Measurements from ENCODE around the gene RNF215.
A peak's percentile ranks its signal among the peaks of the same experiment; 100 is the strongest.

RNF215 gene
- total RNA-seq, result 1.6 to 12.7 (median 5.4) reads per million in 17 experiments

DNA sequence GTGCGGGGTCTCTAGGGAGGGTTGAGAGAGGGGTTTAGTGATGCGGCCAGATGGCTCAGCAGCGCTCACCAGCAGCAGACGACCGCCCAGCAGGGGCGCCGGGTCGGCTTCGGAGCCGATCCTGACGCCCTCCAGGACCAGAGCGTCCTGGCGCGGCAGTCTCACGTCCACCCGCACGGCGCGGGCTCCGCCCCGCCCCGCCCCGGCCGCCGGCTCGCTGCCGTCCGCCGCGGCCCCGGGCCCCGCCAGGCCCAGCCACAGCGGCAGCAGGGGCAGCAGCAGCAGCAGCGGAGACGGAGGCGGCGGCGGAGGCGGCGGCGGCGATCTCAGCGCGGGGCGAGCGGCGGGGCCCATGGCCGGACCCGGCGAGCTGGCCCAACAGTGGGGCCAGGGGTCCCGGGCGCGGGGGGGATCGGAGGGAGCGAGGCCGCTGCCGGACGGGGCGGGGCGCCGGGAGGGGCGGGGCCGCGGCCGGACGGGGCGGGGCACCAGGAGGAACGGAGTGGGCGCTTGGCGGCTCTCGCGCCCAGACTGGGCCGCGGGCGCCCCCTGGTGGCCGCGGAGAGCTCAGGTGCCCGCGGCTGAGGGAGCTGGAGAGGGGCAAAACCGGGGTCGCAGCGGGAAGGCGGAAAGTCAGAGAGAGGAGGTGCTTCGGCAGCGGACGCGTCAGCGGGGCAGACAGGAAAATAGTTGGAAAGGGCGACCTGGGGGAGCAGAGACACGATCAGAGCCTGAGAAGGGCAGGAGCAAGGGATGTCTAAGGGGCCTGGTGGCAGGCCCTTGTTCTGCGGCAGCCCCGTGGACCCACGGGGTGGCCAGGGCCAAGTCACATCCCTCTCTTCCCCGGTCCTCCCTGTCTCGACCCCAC, at the start of gene RNF215:
Gene RNF215 (minus strand): TSS at position 452 of the 868 bp plus-strand sequence. CDS start 98 bp downstream, at position 354.
- peak; percentile 86 to 96 (median 94) for DNase-seq

DNA sequence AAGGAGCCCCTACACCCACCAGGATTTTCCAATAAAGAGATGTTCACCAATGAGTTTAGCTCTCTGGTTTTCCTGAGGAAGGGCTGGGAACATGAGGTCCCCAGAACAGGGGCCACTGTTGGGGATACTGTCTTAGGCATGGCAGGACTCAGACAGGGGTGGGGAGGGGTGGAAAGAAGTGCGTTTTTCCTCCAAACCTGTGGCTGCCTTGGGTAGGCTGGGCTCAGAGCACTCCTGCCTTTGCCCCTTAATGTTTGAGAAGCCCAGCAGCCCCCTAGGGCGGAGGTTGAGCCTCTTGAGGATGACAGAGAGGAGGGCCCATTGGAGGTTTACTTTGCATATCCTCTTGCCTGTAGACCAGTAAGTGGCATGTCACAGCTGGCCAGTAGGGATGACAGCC, 49.0 kb upstream of the RNF215 start:
- DNase-seq, result no peak

DNA sequence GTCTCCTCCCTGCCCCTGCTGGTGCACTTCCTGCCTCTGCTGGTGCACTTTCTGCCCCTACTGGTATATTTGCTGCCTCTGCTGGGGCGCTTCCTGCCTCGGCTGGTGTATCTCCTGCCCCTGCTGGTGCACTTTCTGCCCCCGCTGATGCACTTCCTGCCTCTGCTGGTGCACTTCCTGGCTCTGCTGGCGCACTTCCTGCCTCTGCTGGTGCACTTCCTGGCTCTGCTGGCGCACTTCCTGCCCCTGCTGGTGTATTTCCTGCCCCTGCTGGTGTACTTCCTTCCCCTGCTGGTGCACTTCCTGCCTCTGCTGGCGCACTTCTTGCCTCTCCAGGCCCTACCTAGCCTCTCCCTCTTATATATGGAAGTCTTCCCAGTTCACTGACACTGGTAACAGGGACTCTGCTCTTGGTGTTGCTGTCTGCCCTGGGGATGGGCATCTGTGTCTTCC, 48.5 kb upstream of the RNF215 start:
- DNase-seq, result no peak

DNA sequence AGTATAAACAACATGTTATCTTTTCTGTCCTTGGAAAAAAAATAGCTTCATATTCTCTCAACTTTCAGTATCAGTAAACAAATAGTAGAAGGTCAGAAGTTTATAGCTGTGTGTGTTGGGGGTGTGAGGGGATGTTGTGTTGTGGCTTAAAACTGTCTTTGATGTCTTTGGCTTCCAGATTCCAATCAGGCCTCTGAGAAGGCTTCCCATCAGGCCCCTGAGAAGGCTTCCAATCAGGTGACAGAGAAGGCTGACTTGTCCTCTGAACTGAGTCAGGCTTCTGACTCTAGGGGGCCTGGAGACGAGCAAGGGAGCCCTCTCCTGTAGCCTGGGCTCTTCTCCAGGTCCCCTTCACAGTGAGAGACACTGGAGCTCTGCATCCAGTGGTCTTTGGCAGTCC, 47.6 kb upstream of the RNF215 start:
- no peak for DNase-seq

DNA sequence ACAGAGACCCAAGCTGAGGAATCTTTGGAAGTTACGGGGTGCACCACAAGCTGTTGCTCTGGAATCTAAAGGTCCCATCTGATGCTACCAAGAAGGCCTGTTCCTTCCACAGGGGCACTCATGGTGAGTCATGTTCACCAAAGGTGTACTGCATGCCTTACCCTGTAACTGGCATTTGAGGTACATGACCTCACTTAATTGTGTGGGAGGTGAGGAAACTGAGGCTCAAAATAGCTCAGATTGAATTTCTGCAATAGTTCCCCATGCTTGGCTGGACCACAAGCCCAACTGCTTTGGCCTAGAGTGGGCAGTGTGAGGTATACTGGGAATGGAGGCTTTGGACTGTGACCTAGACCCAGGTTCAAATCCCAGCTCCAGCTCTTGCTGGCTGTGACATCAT, 46.6 kb upstream of the RNF215 start:
- no peak for DNase-seq

DNA sequence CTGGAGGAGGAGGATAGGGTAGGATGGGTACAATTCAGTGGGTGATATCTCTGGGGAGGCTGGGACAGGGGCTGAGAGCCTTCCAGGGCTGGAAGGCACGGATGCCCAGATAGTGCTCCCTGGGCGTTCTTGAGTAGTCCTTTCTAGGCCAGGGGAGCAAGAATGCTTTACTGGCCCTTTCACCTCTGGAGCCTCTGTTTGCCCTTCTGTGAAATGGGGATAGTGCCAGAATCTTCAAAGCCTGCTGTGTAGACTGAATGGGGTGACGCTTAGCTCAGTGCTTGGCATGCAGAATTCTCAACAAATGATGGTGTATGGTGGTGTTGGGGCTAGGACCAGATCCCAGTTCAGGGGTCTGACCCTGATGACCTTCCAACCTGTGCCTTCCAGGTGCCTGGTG, 46.0 kb upstream of the RNF215 start:
- DNase-seq, result no peak

DNA sequence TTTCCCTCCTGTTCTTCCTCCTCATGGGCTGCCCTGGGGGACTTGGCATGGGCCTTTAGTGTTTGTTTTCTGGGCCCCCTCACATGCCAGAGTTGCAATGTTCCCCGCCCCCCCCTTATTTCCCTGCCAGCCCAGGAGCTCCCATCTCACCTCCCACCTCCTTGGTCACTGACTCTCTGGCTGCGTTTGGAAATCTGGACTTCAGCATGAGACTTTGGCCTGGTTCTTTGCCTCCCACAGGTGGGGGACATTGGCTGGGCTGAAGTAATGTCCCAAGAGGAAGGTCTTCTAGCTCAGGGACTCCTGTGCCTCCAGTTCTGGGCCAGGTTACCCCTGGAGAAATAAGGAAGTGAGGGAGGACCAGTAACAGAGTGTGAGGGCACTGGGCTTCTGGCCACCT, 45.3 kb upstream of the RNF215 start:
- no peak for DNase-seq

DNA sequence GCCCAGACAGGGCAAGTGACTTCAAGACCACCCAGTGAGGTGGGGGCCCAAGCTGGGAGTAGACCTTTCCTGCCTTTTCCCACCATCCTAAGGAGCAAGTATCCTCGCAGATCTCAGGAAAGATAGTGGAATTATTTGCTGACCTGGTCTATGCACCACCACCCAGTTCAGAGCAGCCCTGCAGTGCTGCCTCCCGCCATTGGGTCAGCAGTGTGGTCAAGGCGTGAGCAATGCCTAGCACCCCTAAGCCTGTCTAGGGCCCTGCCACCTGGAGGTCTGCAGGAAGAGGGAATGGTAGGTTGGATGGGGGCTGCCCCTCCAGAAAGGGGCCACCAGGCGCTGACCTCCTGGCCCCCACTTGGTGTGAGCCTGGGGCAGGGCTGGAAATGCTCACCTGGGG, 44.9 kb upstream of the RNF215 start:
- DNase-seq, result no peak

DNA sequence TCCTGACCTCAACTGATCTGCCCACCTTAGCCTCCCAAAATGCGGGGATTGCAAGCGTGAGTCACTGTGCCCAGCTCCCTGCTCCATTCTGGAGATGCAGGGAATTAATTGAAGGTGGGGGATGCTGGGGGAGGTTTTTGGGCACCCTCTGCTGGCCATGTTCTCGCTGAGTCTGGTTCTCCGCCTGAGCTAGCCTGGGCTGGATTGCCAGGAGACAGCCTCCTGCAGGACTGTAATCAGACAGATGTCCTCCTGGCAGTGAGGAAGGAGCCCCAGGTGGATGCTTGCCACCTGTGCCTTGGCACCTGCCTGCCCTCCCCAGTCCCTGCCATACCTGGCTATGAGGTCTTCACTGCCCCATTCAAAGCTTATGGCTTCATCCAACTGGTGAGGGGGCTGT, 43.7 kb upstream of the RNF215 start:
- DNase-seq, result no peak

DNA sequence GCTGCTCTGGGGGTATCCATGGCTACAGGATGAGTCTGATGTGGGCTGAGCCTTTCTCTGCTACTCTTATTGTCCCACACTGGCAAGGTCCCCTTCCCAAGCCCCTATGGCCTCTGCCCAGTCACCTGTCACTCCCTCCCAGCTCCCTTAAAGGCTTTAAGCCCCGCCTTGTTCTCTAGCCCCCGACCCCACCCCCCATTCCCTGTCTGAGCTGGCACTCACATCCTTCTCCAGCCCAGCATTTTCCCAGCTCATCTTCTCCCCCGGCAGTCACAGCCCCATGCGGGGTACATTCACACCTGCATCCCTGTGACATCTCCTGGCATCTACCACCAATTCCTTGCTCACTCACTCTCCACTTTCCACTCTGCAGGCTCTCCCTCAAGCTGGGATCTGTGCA, 42.7 kb upstream of the RNF215 start:
- DNase-seq, result no peak

DNA sequence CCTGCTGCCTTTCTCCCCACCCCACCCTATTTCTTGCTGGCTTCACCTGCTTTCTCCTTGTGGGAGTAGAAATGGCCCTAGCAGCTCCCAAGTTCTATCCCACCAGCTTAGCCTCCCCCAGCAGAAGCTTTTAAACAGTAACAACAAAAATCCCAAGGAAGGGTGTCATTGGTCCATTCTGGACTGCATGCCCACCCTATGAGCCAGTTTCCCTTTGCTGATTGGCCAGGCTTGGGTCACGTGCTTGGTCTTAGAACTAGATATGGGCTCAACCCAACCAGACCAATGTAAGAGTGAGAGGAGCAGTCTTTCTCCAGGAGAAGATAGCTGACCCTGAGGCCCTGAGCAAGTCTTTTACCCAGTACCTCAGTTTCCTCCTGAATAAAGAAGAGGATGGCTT, 40.7 kb upstream of the RNF215 start:
- no peak for DNase-seq

DNA sequence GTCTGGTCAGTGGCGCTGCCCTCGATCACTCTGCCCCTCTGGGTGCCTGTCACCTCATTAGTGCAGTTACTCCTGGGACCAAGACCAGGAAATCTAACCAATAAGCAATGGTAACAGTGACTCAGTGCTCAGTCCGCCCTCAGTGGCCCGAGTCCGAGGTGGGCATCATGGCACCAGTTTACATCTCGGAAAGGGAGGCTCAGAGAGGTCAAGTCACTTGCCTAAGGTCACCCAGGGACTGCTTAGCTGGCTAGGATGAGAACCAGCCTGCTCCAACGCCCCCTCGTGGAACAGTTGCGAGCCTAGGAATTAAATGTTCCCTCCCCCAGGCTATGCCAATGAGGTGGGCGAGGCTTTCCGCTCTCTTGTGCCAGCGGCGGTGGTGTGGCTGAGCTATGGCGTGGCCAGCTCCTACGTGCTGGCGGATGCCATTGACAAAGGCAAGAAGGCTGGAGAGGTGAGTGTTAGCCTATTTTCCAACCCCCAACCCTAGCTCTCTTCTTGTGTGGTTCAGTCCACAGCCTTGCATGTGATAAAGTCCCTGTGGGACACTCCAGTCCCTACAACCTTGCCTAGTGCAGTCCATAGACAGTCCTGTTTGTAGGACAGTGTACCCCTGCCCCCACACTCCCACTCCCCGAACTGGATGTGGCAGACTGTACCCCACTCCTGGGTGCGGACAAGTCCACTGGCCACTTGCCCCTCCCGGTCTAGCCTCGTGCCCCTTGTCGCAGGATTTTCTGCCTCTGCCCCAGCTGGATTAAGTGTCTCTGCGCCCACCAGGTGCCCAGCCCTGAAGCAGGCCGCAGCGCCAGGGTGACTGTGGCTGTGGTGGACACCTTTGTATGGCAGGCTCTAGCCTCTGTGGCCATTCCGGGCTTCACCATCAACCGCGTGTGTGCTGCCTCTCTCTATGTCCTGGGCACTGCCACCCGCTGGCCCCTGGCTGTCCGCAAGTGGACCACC, 39.5 kb upstream of the RNF215 start:
- DNase-seq, result peak; percentile 90 to 94 (median 92)

DNA sequence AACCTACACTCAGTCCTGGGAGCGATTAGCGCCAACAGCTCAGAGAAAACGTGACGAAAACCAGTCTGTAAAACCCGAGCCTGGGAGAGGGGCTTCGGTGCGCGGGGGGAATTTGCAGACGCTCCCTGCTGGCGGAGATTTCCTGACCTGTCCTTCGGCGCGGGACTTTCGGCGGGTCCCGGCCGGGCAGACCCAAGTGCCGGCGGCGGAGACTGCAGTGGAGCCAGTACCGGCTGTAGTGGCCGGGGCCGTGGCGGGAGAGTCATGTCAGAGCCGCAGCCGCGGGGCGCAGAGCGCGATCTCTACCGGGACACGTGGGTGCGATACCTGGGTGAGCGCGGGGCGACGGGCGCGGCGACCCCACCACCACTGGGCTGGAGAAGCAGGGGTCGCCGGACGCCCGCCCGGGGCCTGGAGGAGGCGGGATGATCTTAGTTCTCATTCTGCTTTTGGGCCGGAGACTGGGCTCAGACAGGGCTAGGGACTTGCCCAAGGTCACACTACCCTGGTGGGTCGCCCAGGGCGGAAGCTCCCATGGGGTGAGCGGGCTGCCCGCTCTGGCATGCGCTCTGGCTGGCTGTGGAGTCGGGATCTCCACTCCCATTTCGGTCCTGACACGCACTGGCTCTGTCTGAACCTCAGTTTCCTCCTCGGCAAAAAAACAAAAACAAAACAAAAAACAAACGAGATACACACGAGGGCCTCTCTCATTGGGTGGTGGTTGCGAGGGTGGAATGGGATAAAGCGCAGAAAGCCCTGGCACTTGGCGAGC, 38.6 kb upstream of the RNF215 start, which contains the start of gene MTFP1:
Gene MTFP1 (plus strand): TSS at position 153 of the 772 bp plus-strand sequence. CDS start 112 bp downstream, at position 265.
- peak; percentile 48 to 80 (median 68) for DNase-seq

DNA sequence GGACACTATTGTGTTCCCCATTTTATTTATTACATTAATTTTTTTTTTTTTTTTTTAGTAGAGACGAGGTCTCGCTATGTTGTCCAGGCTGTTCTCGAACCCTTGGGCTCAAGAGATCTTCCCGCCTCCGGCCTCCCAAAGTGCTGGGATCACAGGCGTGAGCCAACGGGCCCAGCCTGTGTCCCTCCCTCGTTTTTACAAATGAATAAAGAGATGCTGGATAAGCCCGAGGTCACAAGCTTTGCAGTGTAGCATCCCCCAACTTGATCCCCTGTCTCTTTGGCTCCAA, 38.1 kb upstream of the RNF215 start:
- DNase-seq, result no peak

DNA sequence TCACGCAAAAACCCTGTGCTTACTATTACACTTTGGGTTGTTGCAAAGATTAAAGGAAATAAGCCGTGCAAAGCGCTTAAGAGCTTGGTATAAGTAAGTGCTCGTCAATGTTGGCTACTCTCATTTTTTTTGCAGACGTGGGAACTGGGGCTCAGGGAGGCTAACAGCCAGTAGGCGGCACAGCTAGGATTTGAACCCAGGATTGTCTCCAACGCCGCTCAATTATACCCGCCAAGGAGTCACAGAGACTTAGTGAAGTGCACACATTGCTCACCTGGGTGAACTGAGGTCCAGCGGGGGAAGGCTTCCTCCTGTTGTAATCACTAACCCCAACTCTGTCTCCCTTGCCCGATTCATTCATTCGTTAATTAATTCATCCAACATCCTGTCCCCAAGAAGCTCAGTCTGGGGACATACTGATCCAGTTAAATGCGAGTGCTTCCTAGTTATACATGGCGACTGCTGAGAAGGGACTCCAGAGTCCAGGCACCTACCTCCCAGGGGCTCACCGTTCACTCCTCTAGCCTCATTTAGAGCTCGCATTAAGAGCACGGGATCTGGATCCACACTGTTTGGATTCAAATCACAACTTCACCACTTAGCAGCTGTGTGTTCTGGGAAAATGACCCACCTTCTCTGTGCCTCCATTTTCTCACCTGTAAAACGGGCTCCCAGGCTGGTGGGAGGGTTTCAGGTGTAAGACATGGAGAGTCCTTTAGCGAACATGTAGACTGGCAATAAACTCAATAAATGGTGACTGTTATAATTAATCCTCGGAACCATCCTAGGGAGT, 37.5 kb upstream of the RNF215 start:
- DNase-seq, result peak in 2 of 4 experiments; percentile 15 to 22

DNA sequence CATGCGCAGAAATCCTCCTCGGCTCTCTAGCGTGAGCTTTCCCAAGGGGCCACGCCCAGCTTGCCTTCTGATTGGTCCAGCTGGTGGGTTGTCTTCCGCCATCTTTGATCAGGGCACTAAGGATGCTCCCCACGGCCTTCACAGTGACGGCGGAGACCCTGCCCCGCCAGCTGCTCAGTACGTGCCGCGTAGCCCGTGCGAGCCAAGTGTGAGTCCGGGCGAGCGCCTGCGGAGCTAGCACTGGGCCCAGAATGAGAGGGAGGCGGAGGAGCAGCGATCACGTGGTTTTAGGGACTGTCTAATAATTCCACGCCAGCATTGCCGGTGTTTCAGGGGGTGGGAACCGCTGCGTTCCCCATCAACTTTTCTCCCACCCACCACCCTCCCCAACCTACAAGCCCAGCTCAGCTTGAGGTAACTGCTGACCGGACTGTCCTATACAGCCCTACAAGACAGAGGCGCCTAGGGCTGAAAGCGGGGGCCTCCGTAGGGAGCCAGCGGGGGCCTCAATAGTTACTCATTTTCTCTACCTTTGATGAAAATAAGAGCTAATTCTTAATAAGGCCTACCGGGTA, 36.8 kb upstream of the RNF215 start:
- peak; percentile 99 to 100 (median 100) for DNase-seq

DNA sequence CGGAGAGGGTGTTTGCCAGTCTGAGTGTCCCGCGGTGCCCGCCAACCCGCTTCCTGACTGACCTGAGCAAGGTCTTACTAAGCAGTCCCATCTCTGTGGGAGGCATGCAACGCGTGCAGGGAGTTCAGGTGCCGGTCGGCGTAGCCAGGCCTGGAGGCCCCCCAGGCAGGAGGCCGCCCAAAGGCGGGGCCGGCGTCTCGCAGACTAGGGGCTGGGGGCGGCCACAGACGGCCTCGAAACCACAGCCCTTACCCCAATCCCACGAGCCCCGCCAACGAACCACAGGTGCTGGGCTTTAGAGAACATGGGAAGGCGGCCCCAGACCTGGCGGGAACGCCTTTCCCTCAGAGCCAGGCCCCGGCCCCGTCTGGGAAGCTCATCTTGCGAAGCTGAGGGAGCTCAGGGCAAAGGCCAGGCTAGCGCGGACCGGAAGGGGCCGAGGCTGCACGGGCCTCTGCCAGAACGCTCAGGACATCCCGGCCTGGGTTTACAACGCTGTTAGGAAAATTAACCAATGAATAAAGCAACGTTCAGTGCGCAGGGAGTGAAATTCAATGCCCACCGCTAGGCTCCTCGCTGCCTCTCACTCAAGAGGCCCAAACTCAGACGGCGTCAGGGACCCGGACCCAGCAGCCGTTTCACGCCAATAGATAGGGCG, 36.2 kb upstream of the RNF215 start:
- peak in 1 of 4 experiments; percentile 57 for DNase-seq

DNA sequence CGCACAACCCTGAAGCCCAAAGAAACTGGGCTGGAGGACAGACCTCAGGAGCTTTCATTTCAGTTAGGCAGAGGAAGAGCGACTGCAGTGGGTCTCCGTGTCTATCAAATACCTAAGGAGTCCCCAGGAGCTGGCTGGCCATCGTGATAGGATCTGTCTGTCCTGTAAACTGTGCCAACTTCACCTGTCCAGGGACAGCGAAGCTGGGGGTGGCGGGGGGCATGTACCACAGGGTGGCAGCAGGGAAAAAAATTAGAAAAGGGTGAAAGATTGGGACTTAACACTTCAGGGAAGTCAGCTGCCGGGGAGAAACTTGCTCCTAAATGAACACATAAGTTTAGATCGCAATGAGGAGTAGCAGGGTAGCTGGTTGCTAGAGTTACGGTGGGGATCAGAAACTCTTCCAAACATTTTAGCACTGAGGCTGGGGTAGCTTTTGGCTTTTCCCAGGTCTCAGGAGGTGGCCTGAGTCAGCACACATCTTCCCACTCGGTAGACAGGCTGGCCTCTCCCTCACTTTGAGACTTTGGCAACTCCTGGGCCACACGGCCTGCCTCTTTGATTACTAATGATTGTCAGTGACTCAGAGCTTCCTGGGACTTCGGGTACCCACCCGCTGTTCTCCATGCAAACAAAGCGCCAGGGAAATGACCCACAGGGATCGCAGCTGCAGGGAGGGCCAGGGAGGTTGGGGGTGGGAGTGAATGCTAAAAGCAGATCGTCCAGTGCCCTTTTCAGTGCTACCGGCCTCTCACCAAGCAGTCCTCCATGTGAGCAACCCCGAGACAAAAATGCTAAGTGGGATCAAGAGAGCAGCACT, 35.5 kb upstream of the RNF215 start:
- DNase-seq, result peak; percentile 72 to 85 (median 80)

DNA sequence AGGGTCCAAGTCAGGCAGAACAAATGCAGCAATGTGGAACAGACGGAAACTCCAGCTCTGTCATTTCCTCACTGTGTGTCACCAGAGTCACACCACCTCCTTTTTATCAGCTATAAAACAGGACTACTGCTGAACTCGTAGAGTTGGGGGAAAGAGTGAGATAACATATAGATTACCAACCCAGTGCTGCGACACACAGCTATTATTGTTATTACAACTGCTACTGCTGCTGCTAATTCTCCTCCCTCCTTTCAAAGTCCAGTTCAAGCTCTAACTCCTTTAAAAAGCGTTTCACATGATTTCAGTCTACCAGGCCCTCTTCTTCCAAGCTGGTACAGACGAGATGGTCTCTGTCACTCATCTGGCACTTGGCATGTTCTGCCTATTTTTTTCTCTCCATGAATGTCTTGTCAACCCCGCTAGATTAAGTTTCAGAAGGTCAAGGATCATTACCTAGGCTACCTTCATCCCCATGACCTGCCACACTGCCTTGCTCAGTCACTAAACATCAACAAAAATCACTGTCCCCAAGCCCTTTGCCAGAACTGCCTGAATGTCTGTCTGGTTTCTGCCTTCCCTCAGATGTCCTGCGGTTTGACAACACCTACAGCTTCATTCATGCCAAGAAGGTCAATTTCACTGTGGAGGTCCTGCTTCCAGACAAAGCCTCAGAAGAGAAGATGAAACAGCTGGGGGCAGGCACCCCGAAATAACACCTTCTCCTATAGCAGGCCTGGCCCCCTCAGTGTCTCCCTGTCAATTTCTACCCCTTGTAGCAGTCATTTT, 34.7 kb upstream of the RNF215 start:
- DNase-seq, result no peak

Measured in suppressor macrophage (primary cell).